ENCODE results near the gene APOL5.
"Not testable (repeated sequence)": the region's sequence is repeated elsewhere in the genome, so short reads cannot be mapped to it uniquely, and the experiment has no call there.

The APOL5 gene

DNA sequence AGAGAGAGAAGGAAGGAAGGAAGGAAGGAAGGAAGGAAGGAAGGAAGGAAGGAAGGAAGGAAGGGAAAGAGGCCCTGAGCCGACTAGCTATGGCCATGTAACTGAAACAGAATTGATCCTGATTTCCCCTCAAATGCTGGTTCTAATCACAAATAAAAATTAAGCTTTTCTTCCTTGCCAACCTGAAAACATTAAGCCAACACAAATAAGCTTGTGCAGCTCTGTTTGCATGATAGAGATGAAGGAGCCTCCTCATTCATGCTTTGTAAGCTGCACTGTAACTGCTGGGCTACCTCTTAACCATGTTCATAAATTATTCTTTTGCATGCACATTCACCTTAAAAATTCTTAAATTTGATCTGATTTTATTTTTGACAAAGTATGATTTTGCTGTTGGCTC, 27.7 kb upstream of the APOL5 start:
- DNase-seq (ENCODE audit: low read depth in 2 of 2) = no peak
- no peak overlapping the region for H3K4me3 ChIP-seq (replicated peaks in 1 of 2; ENCODE audit: low read depth in 2 of 2, low read length in 2 of 2)
- no peak for TF ChIP-seq CTCF (IDR thresholded peaks at IDR 0.05; ENCODE audit: low read depth, low read length)

GRCh38 chr22:35695202-35695601, 22.5 kb upstream of the APOL5 start:
- TF ChIP-seq CTCF (IDR thresholded peaks at IDR 0.05; ENCODE audit: low read depth, low read length) = no peak
- no peak for DNase-seq (ENCODE audit: low read depth in 2 of 2)
- no peak overlapping the region for H3K4me3 ChIP-seq (replicated peaks in 1 of 2; ENCODE audit: low read depth in 2 of 2, low read length in 2 of 2)

GRCh38 chr22:35697142-35697541, 20.5 kb upstream of the APOL5 start:
- no peak for DNase-seq (ENCODE audit: low read depth in 2 of 2)
- no peak overlapping the region for H3K4me3 ChIP-seq (replicated peaks in 1 of 2; ENCODE audit: low read depth in 2 of 2, low read length in 2 of 2)
- no peak for TF ChIP-seq CTCF (IDR thresholded peaks at IDR 0.05; ENCODE audit: low read depth, low read length)

DNA sequence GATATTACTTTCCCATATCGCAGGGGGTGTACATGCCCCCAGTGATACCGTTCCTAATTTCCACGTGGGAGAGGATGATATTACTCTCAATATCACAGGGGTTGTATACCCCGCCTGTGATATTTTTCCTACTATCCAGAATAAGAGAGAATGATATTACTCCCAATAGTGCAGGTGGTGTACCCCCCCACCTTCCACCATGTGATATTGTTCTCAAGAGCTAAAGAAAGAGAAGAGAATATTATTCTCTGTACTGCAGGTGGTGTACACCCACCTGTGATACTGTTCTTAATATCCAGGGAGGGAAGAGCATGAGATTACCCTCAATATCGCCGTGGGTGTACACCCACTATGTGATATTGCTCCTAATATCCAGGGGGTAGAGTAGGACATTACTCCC, 17.8 kb upstream of the APOL5 start:
- not testable (repeated sequence) for DNase-seq (ENCODE audit: low read depth in 2 of 2); H3K4me3 ChIP-seq (replicated peaks in 1 of 2; ENCODE audit: low read depth in 2 of 2, low read length in 2 of 2)

DNA sequence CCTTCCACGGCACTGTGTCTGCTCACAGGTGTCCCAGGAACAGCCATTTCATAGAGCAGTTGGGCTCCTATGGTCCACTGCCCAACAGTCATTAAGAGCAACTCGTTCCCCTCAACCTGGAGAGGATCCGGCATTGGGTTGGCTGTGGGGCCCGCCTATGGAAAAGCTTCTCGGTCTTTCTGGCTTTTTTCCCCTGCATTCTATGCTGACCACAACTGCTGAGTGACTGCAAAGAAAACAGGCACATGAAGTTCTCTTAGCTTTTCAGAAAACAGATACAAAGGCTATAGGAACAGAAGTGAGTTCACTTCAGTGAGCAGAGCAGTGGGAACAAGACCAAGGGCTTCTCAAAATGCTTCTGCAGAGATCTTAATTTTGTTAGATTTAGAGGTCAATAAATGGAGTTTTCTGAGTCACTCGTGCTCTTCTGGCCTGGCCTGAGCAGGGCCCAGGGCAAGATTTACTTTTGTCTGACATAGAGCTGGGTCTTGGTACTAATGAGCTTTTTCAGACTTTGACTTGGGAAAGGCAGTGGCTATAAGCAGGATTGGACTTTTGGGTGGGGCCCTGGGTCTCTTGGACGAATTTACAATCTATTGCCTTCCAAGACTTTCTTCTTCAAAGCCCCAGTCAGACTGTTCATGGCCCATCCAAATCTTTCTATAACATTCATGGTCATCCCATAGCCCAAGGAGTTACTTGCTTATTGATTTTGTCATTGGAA, 13.6 kb upstream of the APOL5 start:
- peak in 1 of 2 donors; percentile 38 for DNase-seq (ENCODE audit: low read depth in 2 of 2)
- no peak overlapping the region for H3K4me3 ChIP-seq (replicated peaks in 1 of 2; ENCODE audit: low read depth in 2 of 2, low read length in 2 of 2)
- no peak for TF ChIP-seq CTCF (IDR thresholded peaks at IDR 0.05; ENCODE audit: low read depth, low read length)

- no peak overlapping the region for H3K4me3 ChIP-seq (replicated peaks in 1 of 2; ENCODE audit: low read depth in 2 of 2, low read length in 2 of 2)
- DNase-seq (ENCODE audit: low read depth in 2 of 2) = peak; percentile 84 to 88
- TF ChIP-seq CTCF (IDR thresholded peaks at IDR 0.05; ENCODE audit: low read depth, low read length) = no peak
Measured at GRCh38 chr22:35705141-35705540, 12.5 kb upstream of the APOL5 start.

DNA sequence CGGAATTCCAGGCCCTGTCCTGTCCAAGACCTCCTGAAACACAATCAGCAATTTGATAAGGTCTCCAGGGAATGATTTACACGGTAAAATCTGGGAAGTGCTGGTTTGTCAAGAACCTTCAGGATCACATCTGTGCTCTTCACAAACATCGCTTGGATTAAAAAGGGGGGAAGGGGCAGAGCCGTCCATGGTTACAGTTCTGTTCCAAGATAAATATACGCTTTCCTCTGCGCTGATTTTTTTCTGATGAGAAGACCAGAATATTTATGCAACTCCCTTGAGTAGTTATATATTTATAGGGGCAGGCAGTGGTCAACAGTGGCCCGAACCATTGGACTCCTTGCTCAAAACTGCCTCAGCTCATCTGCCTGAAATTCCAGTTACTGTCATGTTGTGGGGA, 9.2 kb upstream of the APOL5 start:
- DNase-seq (ENCODE audit: low read depth in 2 of 2) = peak; percentile 34 to 60
- H3K4me3 ChIP-seq (replicated peaks in 1 of 2; ENCODE audit: low read depth in 2 of 2, low read length in 2 of 2) = no peak overlapping the region
- TF ChIP-seq CTCF (IDR thresholded peaks at IDR 0.05; ENCODE audit: low read depth, low read length) = no peak

All from cardiac fibroblast (primary cell).